SU-DHL-6 (cell line): Measurements from ENCODE around the gene DDIT4L.
A peak's percentile ranks its signal among the peaks of the same experiment; 100 is the strongest.

Experiments used
- H2AFZ ChIP-seq: fragments of 200-600 bp; sonication (generic); 2 replicates; pipeline ENCODE4 v1.6.1; 2014; ENCODE audit warnings: low read depth, mild to moderate bottlenecking, moderate library complexity, mixed read lengths, antibody characterized with exemption, low read length; ENCODE audit not compliant: severe bottlenecking
- H3F3A ChIP-seq: fragments of 200-600 bp; shearing (Covaris generic); 2 replicates; pipeline ENCODE4 v1.6.0; 2016; ENCODE audit warnings: antibody characterized with exemption, mild to moderate bottlenecking; ENCODE audit not compliant: insufficient read depth
- H3K27ac ChIP-seq: fragments of 200-600 bp; sonication (generic); 2 replicates; pipeline ENCODE4 v1.5.1; 2016; ENCODE audit warnings: low read depth, mild to moderate bottlenecking, low read length, moderate library complexity, mixed read lengths
- H3K27me3 ChIP-seq: fragments of 200-600 bp; sonication (generic), shearing (Covaris generic); 2 replicates; pipeline ENCODE4 v1.6.0; 2014; ENCODE audit warnings: mild to moderate bottlenecking, low read length
- H3K36me3 ChIP-seq: fragments of 200-600 bp; sonication (generic); 2 replicates; pipeline ENCODE4 v1.6.1; 2014; ENCODE audit warnings: mild to moderate bottlenecking, low read length, mixed read lengths
- H3K4me2 ChIP-seq: fragments of 300-600, 200-600 bp; shearing (Covaris generic), sonication (generic); 2 replicates; pipeline ENCODE4 v1.6.0; 2014; ENCODE audit warnings: low read length, low read depth, mild to moderate bottlenecking; ENCODE audit not compliant: poor library complexity, severe bottlenecking
- H3K4me3 ChIP-seq: fragments of 200-600 bp; sonication (generic); 2 replicates; pipeline ENCODE4 v1.5.1; 2014; ENCODE audit warnings: antibody characterized with exemption, low read length, mild to moderate bottlenecking, mixed read lengths; ENCODE audit not compliant: insufficient read depth, poor library complexity, severe bottlenecking
- H3K79me2 ChIP-seq: fragments of 200-600 bp; sonication (generic); 2 replicates; pipeline ENCODE4 v1.6.1; 2014; ENCODE audit warnings: mild to moderate bottlenecking, low read length, moderate library complexity; ENCODE audit not compliant: insufficient read depth
- H3K9ac ChIP-seq: fragments of 200-600 bp; sonication (generic); 2 replicates; pipeline ENCODE4 v1.7.0; 2014; ENCODE audit warnings: mild to moderate bottlenecking, low read length
- H3K9me2 ChIP-seq: fragments of 200-600 bp; sonication (generic); replicated peaks from 2 replicates; pipeline ENCODE4 v1.6.1; 2014; ENCODE audit warnings: low read length; ENCODE audit not compliant: insufficient read depth
- H3K9me3 ChIP-seq: fragments of 200-600 bp; sonication (generic); 2 replicates; pipeline ENCODE4 v1.6.1; 2014; ENCODE audit warnings: low read length, mixed read lengths; ENCODE audit not compliant: insufficient read depth
- H4K20me1 ChIP-seq: fragments of 200-600 bp; sonication (generic); 2 replicates; pipeline ENCODE4 v1.6.1; 2014; ENCODE audit warnings: low read depth, mild to moderate bottlenecking, antibody characterized with exemption, low read length, moderate library complexity, mixed read lengths
- CTCF ChIP-seq: fragments of 200-600 bp; sonication (generic); IDR thresholded peaks from one replicate; pipeline ENCODE4 v1.5.1; 2017; ENCODE audit warnings: antibody characterized with exemption, mild to moderate bottlenecking, low read length, moderate library complexity; ENCODE audit not compliant: insufficient read depth, poor library complexity, severe bottlenecking
- EZH2phosphoT487 ChIP-seq: fragments of 200-600 bp; sonication (generic), shearing (Covaris generic); conservative IDR thresholded peaks from 2 replicates; pipeline ENCODE4 v1.6.1; 2018; ENCODE audit warnings: mild to moderate bottlenecking, antibody characterized with exemption, low read length, moderate library complexity, mixed read lengths

DDIT4L gene

GRCh38 chr4:100166297-100167039 lies 23.8 kb downstream of the DDIT4L start:
- Histone ChIP-seq H3K9me3 (no peaks in the 10 kb centered on the region; the same call in 1 of the 2 replicates), H3K9me2 (no peaks in the 10 kb centered on the region), H3K27ac (peak overlapping the region; percentile 99), H4K20me1 (no peaks in the 10 kb centered on the region), H2AFZ (no peak overlapping the region), H3K79me2 (no peaks in the 10 kb centered on the region), H3F3A (peaks cover 16% of the 10 kb centered on the region), H3K9ac (peak overlapping the region; percentile 50; the same call in 1 of the 2 replicates), H3K4me2 (peak overlapping the region; percentile 86), H3K4me3 (peak overlapping the region; percentile 33), H3K36me3 (peaks cover 7% of the 10 kb centered on the region; the same call in 1 of the 2 replicates), H3K27me3 (no peaks in the 10 kb centered on the region)
- no peak for TF ChIP-seq EZH2phosphoT487
- TF ChIP-seq CTCF, result no peak

- H3F3A ChIP-seq, result peaks cover 16% of the 10 kb centered on the region
- peaks cover 7% of the 10 kb centered on the region; the same call in 1 of the 2 replicates for H3K36me3 ChIP-seq
- H3K9me3 ChIP-seq, result no peaks in the 10 kb centered on the region; the same call in 1 of the 2 replicates
- H2AFZ ChIP-seq, result no peak overlapping the region
- no peaks in the 10 kb centered on the region for H4K20me1 ChIP-seq
- no peaks in the 10 kb centered on the region for H3K79me2 ChIP-seq
- H3K4me3 ChIP-seq, result peak overlapping the region; percentile 33
- no peaks in the 10 kb centered on the region for H3K27me3 ChIP-seq
- H3K9me2 ChIP-seq, result no peaks in the 10 kb centered on the region
- peak overlapping the region; percentile 99 for H3K27ac ChIP-seq
- TF ChIP-seq EZH2phosphoT487 (no peak), CTCF (no peak)
- peak overlapping the region; percentile 50 for H3K9ac ChIP-seq
- H3K4me2 ChIP-seq, result peak overlapping the region; percentile 86
Measured at GRCh38 chr4:100165809-100166208, 24.5 kb downstream of the DDIT4L start.

- no peaks in the 10 kb centered on the region for H3K9me2 ChIP-seq
- peak overlapping the region; percentile 50 for H3K9ac ChIP-seq
- peak overlapping the region; percentile 86 for H3K4me2 ChIP-seq
- no peak overlapping the region for H2AFZ ChIP-seq
- no peaks in the 10 kb centered on the region; the same call in 1 of the 2 replicates for H3K9me3 ChIP-seq
- H4K20me1 ChIP-seq, result no peaks in the 10 kb centered on the region
- H3K4me3 ChIP-seq, result peak overlapping the region; percentile 39
- H3F3A ChIP-seq, result peaks cover 16% of the 10 kb centered on the region
- no peaks in the 10 kb centered on the region for H3K27me3 ChIP-seq
- H3K36me3 ChIP-seq, result peaks cover 7% of the 10 kb centered on the region; the same call in 1 of the 2 replicates
- H3K27ac ChIP-seq, result peak overlapping the region; percentile 99
- H3K79me2 ChIP-seq, result no peaks in the 10 kb centered on the region
- no peak for TF ChIP-seq EZH2phosphoT487
- no peak for TF ChIP-seq CTCF
Measured at GRCh38 chr4:100164808-100165760, 25.2 kb downstream of the DDIT4L start.
